Smooth muscle cell of the pulmonary artery (primary cell): ENCODE results near the gene OR1E1. TPM values are rescaled to one million over a fixed set of nuclear protein-coding genes. Genes with fewer than 3 reads are reported as not detected.

Source experiments
- total RNA-seq: library from RNA; depleted of rRNA; stranded (reverse); fragments of >200 nt; gene quantifications from 2 replicates; pipeline ENCODE4 v1.2.3, GENCODE V29; 2014

OR1E1 gene, protein sequence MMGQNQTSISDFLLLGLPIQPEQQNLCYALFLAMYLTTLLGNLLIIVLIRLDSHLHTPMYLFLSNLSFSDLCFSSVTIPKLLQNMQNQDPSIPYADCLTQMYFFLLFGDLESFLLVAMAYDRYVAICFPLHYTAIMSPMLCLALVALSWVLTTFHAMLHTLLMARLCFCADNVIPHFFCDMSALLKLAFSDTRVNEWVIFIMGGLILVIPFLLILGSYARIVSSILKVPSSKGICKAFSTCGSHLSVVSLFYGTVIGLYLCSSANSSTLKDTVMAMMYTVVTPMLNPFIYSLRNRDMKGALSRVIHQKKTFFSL
- total RNA-seq = not detected in 2 replicates

DNA sequence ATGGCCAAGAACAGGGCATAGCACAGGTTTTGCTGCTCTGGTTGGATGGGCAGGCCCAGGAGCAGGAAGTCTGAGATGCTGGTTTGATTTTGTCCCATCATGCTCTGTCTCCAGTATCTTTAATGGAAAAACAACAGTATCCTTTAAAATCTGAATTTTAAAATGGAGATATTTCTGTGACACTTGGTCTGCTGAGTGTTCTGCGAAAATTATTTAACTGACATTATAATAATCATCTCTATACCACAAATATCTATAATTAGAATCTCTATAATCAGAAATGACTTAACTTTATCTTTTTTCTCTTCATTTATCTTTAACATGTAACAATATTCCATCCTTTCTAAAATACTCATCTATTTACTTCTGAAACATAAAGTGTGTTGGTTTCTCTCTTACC is at the start of gene OR1E1:
TSS of gene OR1E1 (minus strand) at position 101 of the 400 bp plus-strand sequence. CDS start at position 101, 0 bp downstream.

DNA sequence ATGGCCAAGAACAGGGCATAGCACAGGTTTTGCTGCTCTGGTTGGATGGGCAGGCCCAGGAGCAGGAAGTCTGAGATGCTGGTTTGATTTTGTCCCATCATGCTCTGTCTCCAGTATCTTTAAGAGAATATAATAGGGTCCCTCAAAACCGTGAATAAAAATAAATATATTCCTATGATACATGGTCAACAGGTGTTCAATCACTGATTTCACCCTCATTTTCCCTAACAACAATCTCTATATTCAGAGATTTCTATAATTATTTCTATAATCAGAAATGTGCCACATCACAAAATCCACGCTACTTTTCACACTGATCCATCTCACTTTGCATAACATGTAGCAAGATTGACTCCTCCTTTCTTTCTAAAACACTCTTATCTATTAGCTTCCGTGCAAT is 35.5 kb upstream of the OR1E1 start, which contains the start of gene OR1E2:
TSS of gene OR1E2 (minus strand) at position 101 of the 400 bp plus-strand sequence. CDS start at position 101, 0 bp downstream.

DNA sequence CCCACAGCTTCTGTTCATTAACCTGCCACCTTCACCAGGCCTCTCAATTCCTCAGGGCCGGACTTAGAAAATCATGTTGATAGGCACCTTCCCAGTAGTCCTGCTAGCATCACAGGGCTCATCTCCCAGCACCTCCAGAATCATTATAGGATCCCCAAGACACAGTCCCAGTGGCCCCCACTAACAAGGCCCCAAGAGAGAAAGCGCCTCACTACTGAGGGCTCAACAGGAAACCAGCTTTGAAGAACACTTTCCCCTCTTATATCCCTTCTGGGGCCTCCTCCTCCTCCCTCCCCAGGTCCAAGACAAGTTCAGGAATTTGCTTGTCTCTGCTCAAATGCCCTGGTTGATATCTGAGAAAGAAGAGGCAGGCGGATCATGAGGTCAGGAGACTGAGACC is 12.9 kb upstream of the OR1E1 start, which contains the start of gene OR3A3:
TSS of gene OR3A3 (plus strand) at position 301 of the 400 bp plus-strand sequence.

DNA sequence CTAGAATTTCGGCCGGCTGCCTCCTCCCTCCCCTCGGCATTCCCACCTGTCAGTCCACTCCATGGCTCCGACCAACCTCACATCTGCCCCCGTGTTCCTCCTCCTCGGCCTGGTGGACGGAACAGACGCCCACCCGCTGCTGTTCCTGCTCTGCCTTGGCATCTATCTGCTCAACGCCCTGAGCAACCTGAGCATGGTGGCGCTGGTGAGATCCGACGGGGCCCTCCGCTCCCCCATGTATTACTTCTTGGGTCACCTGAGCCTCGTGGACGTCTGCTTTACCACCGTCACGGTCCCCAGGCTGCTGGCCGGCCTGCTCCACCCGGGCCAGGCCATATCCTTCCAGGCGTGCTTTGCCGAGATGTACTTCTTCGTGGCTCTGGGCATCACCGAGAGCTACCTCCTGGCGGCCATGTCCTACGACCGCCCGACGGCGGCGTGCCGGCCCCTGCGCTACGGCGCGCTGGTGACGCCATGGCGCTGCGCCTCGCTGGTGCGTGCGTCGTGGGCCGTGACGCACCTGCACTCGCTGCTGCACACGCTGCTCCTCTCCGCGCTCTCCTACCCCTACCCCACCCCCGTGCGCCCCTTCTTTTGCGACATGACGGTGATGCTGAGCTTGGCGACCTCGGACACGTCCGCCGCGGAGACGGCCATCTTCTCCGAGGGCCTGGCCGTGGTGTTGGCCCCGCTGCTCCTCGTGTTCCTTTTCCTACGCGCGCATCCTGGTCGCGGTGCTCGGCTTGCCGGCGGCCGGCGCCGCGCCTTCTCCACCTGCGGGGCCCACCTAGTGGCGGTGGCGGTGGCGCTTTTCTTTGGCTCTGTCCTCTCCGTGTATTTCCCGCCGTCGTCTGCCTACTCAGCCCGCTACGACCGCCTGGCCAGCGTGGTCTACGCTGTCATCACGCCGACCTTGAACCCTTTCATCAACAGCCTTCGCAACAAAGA is 12.1 kb downstream of the OR1E1 start, which contains the start of gene OR3A2:
TSS of gene OR3A2 (minus strand) at position 440 of the 948 bp plus-strand sequence.

Other genes starting within 250 kb of the OR1E1 start
- not detected in 2 replicates for gene OR1A2, start 200.9 kb downstream of the OR1E1 start, total RNA-seq
- not detected in 2 replicates for gene OR1A1, start 190.7 kb downstream of the OR1E1 start, total RNA-seq
- 0.07 and 0.10 TPM in 2 replicates for gene OR3A1, start 100.0 kb downstream of the OR1E1 start, total RNA-seq
- gene OR3A2, start 12.1 kb downstream of the OR1E1 start, total RNA-seq = 0.20 TPM in 1 of 2 replicates, not detected in the other
- 0.10 TPM in 1 of 2 replicates, not detected in the other for gene OR3A3, start 13.0 kb upstream of the OR1E1 start, total RNA-seq
- gene OR1E2, start 35.4 kb upstream of the OR1E1 start, total RNA-seq = 0.07 TPM in 1 of 2 replicates, not detected in the other
- gene SPATA22, start 73.4 kb upstream of the OR1E1 start, total RNA-seq = 0.13 and 0.26 TPM in 2 replicates
- 0.07 and 1.2 TPM in 2 replicates for gene ASPA, start 77.6 kb upstream of the OR1E1 start, total RNA-seq
- gene TRPV3, start 159.4 kb upstream of the OR1E1 start, total RNA-seq = 1.4 and 2.3 TPM in 2 replicates
- gene TRPV1, start 211.0 kb upstream of the OR1E1 start, total RNA-seq = 2.0 and 2.8 TPM in 2 replicates
- gene SHPK, start 237.8 kb upstream of the OR1E1 start, total RNA-seq = 8.4 and 10.2 TPM in 2 replicates
- 24.6 and 31.3 TPM in 2 replicates for gene CTNS, start 238.3 kb upstream of the OR1E1 start, total RNA-seq